ENCODE data around the gene ECT2. TPM values are rescaled to one million over a fixed set of nuclear protein-coding genes. Genes with fewer than 3 reads are reported as not detected.

ECT2 gene, protein sequence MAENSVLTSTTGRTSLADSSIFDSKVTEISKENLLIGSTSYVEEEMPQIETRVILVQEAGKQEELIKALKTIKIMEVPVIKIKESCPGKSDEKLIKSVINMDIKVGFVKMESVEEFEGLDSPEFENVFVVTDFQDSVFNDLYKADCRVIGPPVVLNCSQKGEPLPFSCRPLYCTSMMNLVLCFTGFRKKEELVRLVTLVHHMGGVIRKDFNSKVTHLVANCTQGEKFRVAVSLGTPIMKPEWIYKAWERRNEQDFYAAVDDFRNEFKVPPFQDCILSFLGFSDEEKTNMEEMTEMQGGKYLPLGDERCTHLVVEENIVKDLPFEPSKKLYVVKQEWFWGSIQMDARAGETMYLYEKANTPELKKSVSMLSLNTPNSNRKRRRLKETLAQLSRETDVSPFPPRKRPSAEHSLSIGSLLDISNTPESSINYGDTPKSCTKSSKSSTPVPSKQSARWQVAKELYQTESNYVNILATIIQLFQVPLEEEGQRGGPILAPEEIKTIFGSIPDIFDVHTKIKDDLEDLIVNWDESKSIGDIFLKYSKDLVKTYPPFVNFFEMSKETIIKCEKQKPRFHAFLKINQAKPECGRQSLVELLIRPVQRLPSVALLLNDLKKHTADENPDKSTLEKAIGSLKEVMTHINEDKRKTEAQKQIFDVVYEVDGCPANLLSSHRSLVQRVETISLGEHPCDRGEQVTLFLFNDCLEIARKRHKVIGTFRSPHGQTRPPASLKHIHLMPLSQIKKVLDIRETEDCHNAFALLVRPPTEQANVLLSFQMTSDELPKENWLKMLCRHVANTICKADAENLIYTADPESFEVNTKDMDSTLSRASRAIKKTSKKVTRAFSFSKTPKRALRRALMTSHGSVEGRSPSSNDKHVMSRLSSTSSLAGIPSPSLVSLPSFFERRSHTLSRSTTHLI
- 22.3 and 29.5 TPM in 2 replicates for total RNA-seq

GRCh38 chr3:172750368-172751174 is at the start of gene ECT2:
Gene ECT2 (plus strand): TSS chr3:172750726. CDS start chr3:172754531, 3,805 bp downstream.

GRCh38 chr3:172710664-172711453 is 39.7 kb upstream of the ECT2 start, which contains the start of gene NCEH1:
Gene NCEH1 (minus strand): TSS chr3:172711067. CDS start chr3:172710984, 83 bp downstream.

Other genes with a start within 250 kb of the ECT2 start
- 36.7 and 53.2 TPM in 2 replicates for gene TNFSF10, start 227.3 kb upstream of the ECT2 start, total RNA-seq
- gene NCEH1, start 39.7 kb upstream of the ECT2 start, total RNA-seq = 9.6 and 14.8 TPM in 2 replicates